GM15510 (cell line): ENCODE measurements around the gene POLR2A.

Source experiments
- POLR2A ChIP-seq: IDR thresholded peaks from 3 replicates; pipeline ENCODE4 v1.6.1; 2011; ENCODE audit warnings: borderline replicate concordance; ENCODE audit not compliant: insufficient read length; ENCODE audit errors: extremely low read depth

POLR2A gene

DNA sequence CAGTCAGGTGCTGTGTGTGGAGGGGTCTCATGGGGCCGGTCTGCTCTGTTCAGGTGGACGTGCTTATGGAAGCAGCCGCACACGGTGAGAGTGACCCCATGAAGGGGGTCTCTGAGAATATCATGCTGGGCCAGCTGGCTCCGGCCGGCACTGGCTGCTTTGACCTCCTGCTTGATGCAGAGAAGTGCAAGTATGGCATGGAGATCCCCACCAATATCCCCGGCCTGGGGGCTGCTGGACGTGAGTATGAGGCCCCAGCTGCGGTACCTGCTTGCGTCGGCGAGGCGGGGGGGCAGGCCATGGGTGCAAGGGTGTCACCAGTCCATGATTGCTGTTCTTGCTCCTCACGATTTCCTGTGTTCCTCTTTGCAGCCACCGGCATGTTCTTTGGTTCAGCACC, 27.9 kb downstream of the POLR2A start:
- TF ChIP-seq POLR2A: no peak

DNA sequence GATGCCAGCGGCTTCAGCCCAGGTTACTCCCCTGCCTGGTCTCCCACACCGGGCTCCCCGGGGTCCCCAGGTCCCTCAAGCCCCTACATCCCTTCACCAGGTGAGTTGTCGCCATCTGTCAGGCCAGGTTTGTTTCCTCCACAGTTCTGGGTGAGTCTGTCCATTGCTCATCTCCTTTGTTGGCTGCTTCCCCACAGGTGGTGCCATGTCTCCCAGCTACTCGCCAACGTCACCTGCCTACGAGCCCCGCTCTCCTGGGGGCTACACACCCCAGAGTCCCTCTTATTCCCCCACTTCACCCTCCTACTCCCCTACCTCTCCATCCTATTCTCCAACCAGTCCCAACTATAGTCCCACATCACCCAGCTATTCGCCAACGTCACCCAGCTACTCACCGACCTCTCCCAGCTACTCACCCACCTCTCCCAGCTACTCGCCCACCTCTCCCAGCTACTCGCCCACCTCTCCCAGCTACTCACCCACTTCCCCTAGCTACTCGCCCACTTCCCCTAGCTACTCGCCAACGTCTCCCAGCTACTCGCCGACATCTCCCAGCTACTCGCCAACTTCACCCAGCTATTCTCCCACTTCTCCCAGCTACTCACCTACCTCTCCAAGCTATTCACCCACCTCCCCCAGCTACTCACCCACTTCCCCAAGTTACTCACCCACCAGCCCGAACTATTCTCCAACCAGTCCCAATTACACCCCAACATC, 28.8 kb downstream of the POLR2A start:
- TF ChIP-seq POLR2A: no peak

DNA sequence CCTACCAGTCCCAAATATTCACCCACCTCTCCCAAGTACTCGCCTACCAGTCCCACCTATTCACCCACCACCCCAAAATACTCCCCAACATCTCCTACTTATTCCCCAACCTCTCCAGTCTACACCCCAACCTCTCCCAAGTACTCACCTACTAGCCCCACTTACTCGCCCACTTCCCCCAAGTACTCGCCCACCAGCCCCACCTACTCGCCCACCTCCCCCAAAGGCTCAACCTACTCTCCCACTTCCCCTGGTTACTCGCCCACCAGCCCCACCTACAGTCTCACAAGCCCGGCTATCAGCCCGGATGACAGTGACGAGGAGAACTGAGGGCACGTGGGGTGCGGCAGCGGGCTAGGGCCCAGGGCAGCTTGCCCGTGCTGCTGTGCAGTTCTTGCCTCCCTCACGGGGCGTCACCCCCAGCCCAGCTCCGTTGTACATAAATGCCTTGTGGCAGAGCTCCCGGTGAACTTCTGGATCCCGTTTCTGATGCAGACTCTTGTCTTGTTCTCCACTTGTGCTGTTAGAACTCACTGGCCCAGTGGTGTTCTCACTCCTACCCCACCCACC, 29.8 kb downstream of the POLR2A start:
- TF ChIP-seq POLR2A: no peak

DNA sequence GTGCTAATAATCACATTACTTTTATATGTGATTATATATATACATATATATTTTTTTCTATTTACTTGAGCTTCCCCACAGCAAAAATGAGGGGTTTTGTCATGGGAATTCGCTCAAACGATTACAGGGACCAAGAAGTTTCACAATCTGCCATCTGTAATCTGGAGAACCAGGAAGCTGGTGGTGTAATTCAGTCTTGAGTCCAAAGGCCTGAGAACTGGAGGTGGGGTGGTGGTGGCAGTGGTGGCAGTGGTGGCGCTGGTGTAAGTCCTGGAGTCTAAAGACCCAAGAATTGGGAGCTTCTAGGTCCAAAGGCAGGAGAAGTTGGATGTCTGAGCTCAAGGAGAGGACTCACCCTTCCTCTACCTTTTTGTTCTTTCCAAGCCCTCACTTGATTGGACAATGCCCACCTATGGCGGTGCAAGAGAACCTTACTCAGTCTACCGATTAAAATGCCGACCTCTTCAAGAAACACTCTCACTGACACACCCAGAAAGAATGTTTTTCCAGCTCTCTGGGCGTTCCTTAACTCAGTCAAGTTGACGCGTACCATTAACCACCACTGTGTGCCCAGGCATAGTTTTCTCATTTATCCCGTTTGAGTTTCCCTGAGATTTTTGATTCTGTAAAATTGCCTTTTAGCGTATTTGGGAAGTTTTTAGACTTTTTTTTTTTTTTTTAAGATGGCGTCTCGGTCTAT, 31.9 kb downstream of the POLR2A start:
- no peak for TF ChIP-seq POLR2A

DNA sequence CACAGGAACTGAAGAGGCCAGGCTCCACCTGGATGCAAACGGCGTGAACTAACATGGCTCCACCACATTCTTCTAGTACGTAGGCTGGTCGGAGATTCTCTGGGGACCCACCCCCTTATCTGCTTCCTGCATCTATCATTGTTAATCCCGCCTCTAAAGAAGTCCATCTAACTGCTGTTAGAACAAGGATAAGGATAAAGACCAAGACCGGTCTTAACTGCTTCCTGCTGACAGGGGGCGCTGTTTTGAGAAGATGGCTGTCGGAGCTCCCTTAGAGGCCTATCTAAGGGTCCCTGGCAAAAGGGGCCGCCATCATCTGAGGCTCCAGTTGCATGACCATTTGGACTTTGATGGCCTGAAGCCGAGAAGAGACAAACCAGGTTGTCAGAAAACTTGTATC, 38.9 kb downstream of the POLR2A start:
- TF ChIP-seq POLR2A: no peak

DNA sequence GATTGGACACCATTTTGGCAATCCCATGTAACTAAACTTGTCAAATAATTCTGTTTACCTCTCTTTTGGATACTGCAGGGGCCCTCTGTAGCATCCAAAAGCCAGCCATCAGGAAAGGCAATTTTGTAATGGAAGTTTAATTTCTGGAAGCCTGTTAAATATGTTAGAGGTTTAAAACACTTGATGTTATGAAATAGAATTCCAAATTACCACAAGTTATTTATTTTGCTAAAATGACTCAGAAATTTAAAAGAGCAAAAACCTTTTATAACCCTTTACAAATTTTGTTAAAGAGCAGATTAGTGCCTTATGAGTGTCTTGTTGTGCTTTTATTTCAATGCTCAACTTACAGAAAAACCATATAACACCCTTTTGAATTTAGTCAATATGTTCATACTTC, 44.7 kb downstream of the POLR2A start:
- no peak for TF ChIP-seq POLR2A

DNA sequence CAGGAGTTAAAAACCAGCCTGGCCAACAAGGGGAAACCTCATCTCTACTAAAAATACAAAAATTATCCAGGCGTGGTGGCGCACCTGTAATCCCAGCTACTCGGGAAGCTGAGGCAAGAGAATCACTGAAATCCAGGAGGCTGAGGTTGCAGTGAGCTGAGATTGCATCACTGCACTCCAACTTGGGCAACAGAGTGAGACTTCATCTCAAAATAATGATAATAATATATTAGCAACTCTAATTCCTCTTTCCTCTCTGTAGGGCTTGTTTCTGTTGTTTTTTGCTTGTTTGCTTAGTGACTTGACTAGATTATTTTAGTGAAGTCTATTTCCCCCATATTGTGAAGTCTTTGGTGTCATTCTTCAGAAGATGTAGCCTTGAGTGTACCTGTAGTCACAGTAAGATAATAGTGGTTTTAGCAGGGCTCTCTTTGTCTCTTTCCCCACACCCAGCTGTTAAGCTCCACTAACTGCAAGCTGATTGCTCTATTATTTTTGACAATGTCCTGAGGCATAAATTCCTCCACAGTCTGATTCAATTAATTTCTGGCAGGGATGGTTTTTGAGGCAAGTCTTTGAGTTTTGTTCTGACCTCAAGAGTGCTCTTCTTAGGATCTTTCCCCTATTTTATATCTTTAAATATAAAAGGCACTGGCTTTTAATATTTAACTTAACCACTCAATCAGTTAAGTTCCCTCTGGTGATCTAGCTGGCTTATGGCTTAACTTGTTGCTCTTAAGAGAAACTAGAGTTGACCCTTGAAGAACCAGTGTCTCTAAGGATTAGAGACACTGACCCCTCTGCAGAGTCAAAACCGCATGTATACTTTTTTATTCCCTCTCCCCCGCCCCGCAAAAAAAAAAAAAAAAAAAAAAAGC, 46.1 kb downstream of the POLR2A start:
- TF ChIP-seq POLR2A: no peak

DNA sequence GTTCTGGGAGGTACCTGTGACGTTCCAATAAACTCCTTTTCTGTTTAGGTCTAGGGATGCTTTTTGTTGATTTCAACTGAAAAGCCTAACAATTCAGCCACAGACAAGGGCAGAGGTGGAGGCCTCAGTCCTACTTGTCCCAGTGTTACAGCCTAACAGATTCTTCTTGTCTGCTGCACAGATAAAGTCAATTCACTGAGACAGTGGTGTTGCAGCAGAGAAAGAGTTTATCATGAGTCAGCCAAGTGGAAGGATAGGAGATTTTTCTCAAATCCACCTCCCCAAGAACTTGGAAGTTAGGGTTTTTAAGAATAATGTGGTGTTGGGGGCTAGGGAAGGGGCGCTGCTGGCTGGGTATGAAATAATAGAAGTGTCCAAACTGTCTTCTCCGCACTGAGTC, 53.9 kb downstream of the POLR2A start:
- TF ChIP-seq POLR2A: no peak

DNA sequence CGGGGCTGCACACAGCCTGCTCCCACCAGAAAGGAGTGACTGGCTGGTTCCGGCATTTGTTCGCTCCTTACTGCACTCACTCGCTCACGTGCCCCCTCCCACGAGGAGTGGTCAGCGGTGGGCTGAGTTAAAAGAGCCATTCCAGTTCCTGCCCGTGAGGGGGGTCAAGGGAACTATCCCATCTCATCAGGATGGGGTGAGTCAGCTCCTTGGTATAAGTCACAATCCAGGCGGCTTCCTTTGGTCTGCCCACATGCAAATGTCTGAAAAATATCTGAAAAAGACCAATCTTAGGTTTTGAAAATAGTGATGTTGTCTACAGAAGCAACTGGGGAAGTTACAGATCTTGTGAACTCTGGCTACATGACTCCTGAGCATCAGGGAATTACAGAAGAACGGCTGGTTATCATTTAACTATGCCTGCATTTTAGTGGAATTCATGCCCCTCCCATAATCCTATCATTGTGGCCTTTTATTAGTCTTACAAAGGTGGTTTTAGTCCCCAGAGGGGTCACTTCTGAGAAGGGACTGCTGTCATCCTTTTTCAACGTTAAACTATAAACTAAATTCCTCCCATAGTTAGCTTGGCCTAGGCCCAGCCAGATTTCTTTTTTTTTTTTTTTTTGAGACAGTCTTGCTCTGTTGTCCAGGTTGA, 54.9 kb downstream of the POLR2A start:
- TF ChIP-seq POLR2A: no peak

DNA sequence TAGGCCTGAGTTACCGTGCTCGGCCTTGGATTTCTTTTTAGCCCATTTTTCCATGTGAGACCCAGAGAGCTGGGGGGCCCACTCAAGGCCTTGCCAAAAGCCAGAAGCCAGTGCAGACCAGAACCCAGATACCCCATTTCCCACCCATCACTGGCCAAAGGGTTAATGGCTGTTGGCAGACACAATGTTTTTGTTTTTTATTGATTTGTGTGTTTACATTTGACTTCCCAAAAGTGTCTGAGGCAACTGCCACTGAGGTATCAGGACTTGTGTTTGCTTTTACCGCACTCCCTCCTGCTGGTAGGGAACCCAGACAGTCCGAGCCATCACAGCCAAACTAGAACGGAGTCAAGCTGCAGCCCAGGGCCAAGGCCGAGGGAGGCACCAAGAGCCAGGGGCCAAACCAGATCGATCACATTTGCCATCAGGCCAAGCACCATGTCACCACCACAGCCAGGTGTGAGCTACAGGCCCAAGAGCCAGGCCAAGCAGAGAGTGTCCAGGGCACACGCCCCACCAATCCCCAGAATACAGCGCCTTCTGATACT, 57.0 kb downstream of the POLR2A start:
- TF ChIP-seq POLR2A: no peak

DNA sequence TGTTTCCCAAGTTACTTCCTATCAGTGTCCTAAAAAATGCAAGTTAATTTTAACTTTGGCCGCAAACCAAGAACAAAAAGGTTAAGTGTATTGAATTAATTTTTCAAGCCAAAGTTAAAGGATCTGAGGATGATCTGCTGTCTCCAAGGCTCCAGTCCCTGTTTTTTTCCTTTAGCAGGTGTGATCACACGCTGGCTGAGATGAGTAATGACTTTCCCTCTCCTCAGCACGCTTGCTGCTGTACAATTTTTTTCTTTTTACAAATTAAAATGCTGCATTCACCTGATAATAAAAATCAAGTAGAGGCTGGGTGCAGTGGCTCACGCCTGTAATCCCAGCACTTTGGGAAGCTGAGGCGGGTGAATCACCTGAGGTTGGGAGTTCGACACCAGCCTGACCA, 60.7 kb downstream of the POLR2A start:
- TF ChIP-seq POLR2A: no peak

DNA sequence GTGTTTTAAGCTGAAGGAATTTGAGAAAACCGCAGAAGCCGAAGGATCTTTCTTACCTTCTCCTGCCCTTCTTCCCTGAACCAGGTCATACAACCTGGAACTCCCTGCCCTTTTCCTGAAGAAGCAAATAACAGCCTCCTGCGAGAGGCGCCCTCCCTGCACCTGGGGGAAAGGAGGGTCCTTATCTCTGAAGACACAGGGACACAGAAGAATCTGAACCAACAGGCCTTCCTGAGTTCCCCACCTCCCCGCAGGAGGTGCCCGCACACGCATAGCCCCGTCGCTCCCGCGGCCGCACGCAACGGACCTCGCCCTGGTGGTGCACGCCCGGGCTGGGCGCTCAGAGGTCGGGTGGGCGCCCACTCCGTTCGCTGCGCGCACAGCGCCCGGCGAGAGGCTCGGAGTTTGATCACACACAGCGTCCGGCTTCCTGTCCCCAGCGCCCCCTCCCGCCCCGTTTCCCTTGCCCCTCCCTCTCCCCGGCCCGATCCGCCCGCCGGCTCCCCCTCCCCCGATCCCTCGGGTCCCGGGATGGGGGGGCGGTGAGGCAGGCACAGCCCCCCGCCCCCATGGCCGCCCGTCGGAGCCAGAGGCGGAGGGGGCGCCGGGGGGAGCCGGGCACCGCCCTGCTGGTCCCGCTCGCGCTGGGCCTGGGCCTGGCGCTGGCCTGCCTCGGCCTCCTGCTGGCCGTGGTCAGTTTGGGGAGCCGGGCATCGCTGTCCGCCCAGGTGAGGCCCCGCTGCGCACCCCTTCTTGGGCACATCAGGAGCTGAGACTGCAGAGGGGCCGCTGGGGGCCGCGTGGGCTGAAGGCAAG, 64.6 kb downstream of the POLR2A start, which contains the start of gene TNFSF12:
Gene TNFSF12 (plus strand): TSS at position 474 of the 816 bp plus-strand sequence. CDS start 96 bp downstream, at position 570.
- TF ChIP-seq POLR2A: peak; percentile 65
